HL-60 (cell line): ENCODE data around the gene TMEM37.

Experiments used
- DNase-seq, 2 experiments: peaks; one replicate each; pipeline ENCODE4 v3.0.0-alpha.2; 2010 to 2020; ENCODE audit warnings: low read depth in 1 of 2, low spot score in 1 of 2
- H3K27ac ChIP-seq: fragments of 250-450 bp; sonication (Bioruptor Pico); replicated peaks from 2 replicates; pipeline ENCODE4 v1.5.1; 2020; ENCODE audit warnings: mild to moderate bottlenecking, moderate library complexity
- H3K27me3 ChIP-seq: fragments of 250-450 bp; sonication (Bioruptor Pico); 2 replicates; pipeline ENCODE4 v1.5.1; 2021; ENCODE audit warnings: mild to moderate bottlenecking, moderate library complexity; ENCODE audit not compliant: insufficient read depth, poor library complexity, severe bottlenecking
- H3K4me3 ChIP-seq: replicated peaks from 2 replicates; pipeline ENCODE4 v1.5.1; 2011; ENCODE audit warnings: mild to moderate bottlenecking, control low read depth, low read length; ENCODE audit not compliant: insufficient read depth
- GABPA ChIP-seq: IDR thresholded peaks from 2 replicates; pipeline ENCODE4 v1.6.1; 2012; ENCODE audit warnings: low read depth
- POLR2AphosphoS5 ChIP-seq: IDR thresholded peaks from 2 replicates; pipeline ENCODE4 v1.6.1; 2012; ENCODE audit warnings: low read depth
- REST ChIP-seq: IDR thresholded peaks from 2 replicates; pipeline ENCODE4 v1.6.1; 2012; ENCODE audit warnings: low read depth; ENCODE audit not compliant: insufficient replicate concordance
- SPI1 ChIP-seq: IDR thresholded peaks from 2 replicates; pipeline ENCODE4 v1.6.1; 2012; ENCODE audit warnings: low read depth, mild to moderate bottlenecking, borderline replicate concordance
- TF ChIP-seq, protein P1 (sequence below): IDR thresholded peaks from one replicate; pipeline ENCODE4 v1.5.1; 2011; ENCODE audit warnings: low read length, control low read depth, inconsistent platforms; ENCODE audit not compliant: insufficient read depth

The TMEM37 gene

GRCh38 chr2:119481501-119482455 is 50.1 kb downstream of the TMEM37 start:
- H3K4me3 ChIP-seq: no peak overlapping the region
- DNase-seq: no peak
- no peaks in the 10 kb centered on the region for H3K27me3 ChIP-seq
- no peak overlapping the region for H3K27ac ChIP-seq
- no peak for TF ChIP-seq REST
- TF ChIP-seq, protein P1, sequence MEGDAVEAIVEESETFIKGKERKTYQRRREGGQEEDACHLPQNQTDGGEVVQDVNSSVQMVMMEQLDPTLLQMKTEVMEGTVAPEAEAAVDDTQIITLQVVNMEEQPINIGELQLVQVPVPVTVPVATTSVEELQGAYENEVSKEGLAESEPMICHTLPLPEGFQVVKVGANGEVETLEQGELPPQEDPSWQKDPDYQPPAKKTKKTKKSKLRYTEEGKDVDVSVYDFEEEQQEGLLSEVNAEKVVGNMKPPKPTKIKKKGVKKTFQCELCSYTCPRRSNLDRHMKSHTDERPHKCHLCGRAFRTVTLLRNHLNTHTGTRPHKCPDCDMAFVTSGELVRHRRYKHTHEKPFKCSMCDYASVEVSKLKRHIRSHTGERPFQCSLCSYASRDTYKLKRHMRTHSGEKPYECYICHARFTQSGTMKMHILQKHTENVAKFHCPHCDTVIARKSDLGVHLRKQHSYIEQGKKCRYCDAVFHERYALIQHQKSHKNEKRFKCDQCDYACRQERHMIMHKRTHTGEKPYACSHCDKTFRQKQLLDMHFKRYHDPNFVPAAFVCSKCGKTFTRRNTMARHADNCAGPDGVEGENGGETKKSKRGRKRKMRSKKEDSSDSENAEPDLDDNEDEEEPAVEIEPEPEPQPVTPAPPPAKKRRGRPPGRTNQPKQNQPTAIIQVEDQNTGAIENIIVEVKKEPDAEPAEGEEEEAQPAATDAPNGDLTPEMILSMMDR: no peak
- no peak for TF ChIP-seq GABPA
- TF ChIP-seq POLR2AphosphoS5: no peak
- TF ChIP-seq SPI1: no peak

DNA sequence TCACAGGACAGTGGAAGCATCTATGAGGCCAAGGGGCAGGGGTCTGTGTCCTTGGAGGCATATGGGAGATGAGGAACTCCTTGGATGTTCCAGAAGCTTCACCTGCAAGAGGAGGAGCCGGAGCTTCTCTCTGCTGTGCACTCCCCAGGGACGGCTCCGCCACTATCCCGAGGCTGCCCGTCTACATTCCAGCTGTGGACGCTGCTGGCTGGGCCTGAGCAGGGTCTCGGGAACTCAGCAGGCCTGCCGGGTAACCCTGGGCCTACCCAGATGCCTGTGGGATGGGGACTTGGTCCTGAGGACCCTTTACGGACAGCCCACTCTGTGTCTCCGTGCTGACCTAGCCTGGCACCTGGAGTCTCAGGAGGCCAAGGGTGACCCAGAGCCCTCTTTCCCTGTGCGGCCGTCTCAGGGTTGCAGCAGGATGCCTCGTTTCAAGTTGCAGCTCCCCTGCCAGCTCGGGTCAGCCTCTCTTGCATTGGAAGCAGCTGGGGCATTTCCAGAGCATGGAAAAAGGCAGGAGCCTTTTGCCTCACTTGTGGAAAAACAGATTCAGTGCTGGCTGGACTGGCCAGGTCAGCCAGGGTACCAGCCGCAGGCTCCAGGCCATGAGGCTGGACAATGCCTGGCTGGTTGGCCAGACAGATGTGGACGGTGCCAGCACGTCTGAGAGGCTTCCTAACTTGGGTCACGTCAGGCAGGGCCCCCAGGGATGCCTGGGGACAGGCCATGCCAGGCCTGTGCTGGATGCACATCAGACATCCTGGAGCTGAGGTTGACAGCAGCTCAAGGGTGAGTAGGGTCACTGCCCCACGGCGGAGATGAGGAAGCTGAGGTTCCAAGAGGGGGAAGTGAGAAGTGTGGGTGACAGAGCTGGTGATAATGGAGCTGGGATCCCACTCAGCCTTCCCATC is 51.1 kb downstream of the TMEM37 start:
- H3K27ac ChIP-seq: no peak overlapping the region
- no peak overlapping the region for H3K4me3 ChIP-seq
- DNase-seq: peak; percentile 33 to 48
- TF ChIP-seq SPI1 (peak; percentile 62; the same call in 1 of the 2 replicates), REST (no peak)
- TF ChIP-seq, protein P1: no peak
- H3K27me3 ChIP-seq: no peaks in the 10 kb centered on the region

- no peak for DNase-seq
- H3K27ac ChIP-seq: no peak overlapping the region
- H3K4me3 ChIP-seq: no peak overlapping the region
- no peaks in the 10 kb centered on the region for H3K27me3 ChIP-seq
- TF ChIP-seq, protein P1: no peak
- TF ChIP-seq GABPA: no peak
- no peak for TF ChIP-seq POLR2AphosphoS5
- no peak for TF ChIP-seq SPI1
- TF ChIP-seq REST: no peak
Observed at GRCh38 chr2:119483395-119483753, 51.7 kb downstream of the TMEM37 start.
